Dermis blood vessel endothelial cell (primary cell): ENCODE measurements around the gene SLC41A1. TPM values are rescaled to one million over a fixed set of nuclear protein-coding genes. Genes with fewer than 3 reads are reported as not detected.
"Not testable (repeated sequence)": the region's sequence is repeated elsewhere in the genome, so short reads cannot be mapped to it uniquely, and the experiment has no call there.

Experiments
- DNase-seq: peaks from one replicate; pipeline ENCODE4 v3.0.0; 2010
- total RNA-seq: library from RNA; depleted of rRNA; stranded (reverse); fragments of >200 nt; gene quantifications from 2 replicates; pipeline ENCODE4 v1.2.3, GENCODE V29; 2014

The SLC41A1 gene
- 22.8 and 30.7 TPM in 2 replicates for total RNA-seq

- peak; percentile 95 for DNase-seq
Observed at GRCh38 chr1:205812878-205813754, at the start of gene SLC41A1. TSS of gene SLC41A1 (minus strand) at chr1:205813198. CDS start at chr1:205810441, 2,757 bp downstream.

DNA sequence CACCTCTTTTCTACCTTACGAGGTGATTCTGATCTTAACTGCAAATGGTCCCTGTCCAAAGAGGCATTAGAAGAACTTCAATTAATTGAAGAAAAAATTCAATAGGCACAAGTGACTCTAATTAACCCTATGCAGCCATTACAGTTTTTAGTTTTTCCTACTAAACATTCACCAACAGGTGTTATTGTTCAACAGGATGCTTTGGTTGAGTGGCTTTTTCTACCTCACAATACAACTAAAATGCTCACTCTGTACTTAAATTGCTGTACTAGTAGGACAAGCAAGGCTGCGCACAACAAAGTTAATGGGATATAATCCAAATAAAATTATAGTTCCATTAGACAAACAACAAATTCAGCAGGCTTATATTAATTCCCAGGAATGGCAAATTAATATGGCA, 48.5 kb upstream of the SLC41A1 start:
- DNase-seq: no peak

DNA sequence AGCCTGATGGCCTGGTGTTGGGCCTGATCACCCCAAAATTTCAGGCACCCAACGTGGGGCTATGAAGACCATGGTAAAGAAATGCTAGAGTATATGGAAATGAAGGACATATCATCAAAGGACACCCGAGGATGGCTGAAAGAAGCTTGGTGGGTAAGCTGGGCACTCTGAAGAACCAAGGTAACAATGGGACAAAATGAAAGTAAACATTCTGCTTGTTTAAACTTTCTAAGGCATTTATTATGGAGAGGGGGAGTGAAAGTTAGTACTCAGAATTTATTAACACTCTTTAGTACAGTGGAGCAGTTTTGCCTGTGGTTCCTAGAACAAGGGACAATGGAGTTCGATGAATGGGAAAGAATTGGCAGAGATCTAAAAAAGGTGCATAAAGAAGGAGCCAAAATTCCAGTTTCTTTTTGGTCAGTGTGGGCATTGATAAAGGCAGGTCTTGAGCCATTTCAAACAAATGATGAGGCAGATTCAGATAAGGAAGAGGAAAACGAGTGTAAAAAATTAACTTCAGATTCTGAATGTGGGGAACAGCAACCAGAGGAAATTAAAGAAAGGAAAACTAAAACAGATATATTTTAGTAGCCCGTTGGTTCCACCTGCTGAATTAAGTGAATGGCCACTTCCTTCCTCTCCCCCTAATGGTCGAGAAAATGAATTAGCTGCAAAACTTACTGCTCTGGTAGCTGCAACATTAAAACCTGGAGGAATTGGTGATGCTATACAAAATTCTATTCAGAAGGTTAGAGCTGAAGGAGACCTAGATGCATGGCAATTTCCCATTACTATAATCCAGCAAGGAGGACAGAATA, 45.4 kb upstream of the SLC41A1 start:
- peak; percentile 5 for DNase-seq

DNA sequence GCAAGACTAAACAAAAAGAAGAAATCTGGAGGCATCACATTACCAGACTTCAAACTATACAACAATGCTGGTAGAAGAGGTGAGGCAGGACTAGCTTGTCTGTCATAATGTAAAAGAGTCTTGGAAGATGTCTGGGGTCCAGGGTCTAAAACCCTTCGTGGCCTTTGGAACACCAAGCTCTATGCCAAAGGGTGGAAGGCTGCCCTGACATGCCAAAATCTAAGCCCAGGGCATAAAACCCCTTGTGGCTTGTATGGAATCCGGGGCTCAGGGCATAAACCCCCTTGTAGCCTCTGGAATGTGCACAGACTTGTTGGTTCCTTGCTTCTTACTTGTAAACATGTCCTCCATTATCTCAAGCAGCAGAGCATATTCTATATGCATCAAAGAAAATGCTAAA, 44.5 kb upstream of the SLC41A1 start:
- not testable (repeated sequence) for DNase-seq

GRCh38 chr1:205856433-205856832, 43.4 kb upstream of the SLC41A1 start:
- DNase-seq: no peak

DNA sequence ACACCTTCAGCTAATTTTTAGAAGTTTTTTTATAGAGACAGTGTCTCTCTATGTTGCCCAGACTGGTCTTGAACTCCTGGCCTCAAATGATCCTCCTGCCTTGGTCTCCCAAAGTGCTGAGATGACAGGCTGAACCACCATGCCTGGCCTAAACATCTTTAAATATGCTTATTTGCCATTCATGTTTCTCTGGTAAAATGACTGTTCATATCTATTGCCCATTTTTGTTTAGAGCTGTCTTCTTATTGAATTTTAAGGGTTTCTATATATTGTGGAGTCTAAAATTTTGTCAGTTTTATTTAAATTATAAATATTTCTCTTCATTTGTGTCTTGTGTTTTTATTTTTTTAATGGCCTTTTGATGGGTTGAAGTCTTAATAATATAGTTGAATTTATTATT, 40.0 kb upstream of the SLC41A1 start:
- DNase-seq: no peak

- DNase-seq: no peak
Observed at GRCh38 chr1:205851993-205852392, 39.0 kb upstream of the SLC41A1 start.

DNA sequence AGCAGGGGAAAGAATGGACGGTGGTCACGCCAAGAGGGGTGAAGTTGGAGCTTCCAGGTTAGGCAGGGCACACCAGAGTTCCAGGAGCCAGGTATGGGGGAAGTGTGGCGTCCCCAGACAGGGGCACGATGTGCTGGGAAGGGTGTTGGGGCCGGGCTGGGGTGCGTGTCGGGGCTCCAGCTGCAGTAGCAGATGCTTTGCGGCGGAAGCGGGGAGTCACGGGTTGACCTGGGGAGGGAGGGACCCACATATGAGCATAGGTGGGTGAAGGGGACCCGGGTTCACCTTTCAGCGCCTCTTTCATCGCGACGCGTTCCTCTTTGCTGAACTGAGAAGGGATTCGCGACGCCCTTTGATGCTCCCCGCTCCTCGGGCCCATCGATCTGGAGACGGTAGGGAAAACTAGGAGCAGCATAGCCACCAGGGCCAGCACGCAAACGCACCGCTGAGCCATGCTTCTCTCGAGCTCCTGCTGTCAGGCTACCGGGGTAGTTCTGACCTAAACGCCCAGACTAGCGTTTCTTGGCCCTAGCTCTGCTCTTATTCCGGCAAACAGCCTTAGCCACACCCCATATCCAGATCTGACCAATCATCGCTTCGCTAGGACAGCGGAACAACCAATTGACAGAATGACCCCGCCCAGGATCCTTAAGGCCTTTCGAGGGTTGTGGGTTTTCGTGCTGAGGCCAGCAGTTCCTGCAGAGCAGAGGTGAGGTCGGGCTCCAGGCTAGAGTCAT, 36.8 kb upstream of the SLC41A1 start, which contains the start of gene PM20D1:
Gene PM20D1, minus strand, starts transcription at position 514 of the 737 bp plus-strand sequence. Its CDS starts 60 bp downstream, at position 454.
- peak; percentile 94 for DNase-seq

DNA sequence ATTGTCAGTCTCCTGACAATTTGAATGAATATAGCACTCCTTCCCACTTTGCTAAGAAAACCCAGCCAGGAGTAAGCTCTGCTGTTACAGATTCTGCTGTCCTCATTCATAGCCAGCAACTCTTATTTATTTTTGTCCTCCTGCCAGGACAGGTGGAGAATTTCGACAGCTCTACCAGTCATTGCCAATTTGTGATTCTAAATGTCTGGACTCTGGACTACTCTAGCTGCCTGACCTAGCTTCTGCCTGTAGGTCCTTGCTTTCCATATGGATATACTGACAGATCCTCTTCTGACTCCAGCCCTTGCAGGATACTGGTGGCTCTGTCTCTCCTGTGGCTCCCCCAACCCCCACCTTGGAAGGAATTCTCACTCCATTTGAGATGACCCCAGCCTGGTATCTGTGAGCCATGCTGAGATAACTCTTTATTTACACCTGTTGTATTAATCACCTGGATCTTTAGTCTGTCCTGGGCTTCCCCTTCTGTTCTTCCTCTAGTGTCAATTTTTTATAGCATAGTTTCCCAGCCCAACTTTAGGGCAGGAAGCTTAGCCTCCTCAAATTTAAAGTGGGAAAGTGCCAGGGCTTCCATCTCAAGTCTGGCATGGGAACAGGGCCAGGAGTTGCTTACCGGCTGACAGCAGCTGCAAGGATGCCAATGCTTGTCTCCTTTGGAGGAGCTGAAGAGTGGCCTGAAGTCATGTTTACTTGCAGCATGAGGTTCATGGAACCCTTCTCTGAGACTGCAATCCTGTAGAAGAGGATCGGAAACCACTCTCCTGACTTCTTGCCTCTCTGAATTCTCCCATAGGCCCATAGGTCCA, 30.2 kb upstream of the SLC41A1 start:
- no peak for DNase-seq

- DNase-seq: no peak
Observed at GRCh38 chr1:205842229-205842628, 29.2 kb upstream of the SLC41A1 start.

DNA sequence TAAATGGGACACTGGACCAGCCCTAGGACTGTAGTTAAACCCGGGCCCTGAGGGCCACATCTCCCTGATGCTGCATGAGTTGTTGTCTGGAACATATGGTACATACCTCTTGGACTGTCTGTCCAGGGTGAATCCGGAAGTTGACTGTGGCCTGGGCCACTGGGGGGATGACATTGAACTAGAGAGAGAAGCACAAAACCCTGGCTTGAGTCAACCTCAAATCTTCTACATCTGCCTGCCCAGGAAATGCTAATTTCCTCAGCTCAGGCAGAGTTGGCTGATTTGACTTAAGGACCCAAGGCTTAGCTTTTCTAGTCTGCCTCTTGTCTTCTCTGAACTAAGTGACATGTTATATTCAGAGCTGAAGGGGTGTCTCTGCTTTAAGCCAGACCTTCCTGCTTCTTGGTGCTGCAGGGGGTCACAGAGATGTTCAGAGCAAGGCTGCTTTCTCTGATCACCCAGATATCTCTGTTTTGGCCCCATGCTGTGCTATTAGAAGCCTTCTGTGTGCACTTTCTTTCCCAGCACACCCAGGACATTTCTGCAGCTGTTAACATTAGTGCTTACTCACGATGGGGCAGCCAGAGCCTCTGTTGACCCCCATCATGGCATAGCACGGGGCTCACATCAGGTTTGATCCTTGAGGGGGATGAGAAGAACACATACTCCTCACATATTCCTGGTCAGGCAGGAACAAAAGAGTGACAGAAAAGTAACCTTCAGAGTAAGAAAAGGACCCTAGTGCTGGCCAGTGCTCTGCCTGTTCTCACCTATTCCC, 27.3 kb upstream of the SLC41A1 start:
- peak; percentile 8 for DNase-seq

GRCh38 chr1:205837382-205837970, 24.5 kb upstream of the SLC41A1 start:
- DNase-seq: no peak

- no peak for DNase-seq
Observed at GRCh38 chr1:205834751-205835150, 21.8 kb upstream of the SLC41A1 start.

DNA sequence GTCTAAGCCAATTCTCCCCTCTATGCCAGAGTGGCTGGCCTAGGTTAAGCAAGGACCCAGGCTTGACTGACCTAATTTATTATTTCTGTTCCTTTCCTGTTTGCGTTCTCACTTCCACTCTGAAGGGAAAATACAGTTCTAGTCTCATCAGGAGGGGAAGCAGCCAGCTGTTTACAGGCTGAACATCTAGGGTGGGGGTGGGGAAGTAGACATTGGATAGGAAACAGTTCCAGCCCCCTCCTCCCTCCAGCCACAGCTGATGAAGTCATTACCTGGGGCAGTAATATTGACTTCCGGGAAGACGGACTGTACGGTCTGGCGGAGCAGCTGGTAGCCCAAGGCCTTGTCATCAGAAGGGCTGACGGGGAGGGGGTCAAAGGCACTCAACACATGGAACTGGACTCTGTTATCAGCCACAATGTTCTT, 19.3 kb upstream of the SLC41A1 start:
- peak; percentile 45 for DNase-seq

GRCh38 chr1:205827623-205828022, 14.6 kb upstream of the SLC41A1 start:
- DNase-seq: no peak

DNA sequence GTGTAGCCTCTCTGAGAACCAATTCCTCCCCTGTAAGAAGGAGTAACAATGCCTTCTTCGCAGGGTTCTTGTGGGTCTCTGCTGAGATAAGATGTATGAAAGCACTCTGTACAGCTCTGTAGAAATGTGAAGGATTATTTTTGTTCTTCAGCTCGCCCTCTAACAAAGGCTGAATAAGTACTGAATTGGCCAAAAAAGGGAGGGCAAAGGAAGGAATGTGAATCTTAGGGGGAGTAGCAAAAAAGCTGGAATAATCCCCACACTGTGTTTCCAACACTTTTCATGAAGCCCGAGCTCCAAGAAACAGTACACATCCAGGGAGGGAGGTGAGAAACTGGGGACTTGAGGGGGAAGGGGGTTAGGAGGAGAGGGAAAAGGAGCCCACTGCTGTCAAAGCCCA, 14.0 kb upstream of the SLC41A1 start:
- DNase-seq: no peak

DNA sequence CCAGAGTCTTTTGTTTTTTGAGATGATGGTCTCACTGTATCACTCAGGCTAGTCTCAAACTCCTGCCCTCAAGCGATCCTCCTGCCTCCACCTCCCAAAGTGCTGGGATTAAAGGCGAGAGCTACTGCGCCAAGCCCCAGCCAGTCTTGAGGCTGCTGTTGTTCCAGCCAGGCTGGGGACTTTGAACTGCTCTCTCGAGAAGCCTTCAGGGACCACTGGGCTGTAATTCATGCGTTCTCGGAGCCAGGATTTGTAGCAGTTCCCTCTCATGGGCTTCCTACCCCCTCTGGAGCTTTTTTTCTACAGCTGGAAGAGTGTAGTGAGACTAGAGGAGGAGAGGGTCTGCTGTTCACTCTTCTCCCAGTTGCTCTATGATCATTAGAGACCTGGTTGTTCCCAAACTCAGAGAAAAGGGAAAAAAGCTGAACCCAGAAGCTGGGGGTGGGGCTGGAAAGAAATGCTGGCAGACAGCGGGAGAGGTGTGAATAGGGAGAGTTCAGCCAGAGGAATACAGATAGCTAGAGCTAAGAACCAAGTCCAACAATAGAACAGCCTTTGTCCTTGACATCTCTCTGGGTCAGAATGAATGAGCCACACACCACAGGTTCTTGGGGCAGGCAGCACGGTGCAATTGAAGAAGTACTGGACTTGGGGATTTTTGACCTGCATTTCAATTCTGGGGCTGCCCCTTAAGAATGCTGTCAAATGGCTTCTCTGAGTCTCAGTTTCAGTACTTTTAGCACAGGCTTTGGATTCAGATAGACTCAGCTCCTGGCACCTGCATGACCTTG, 13.2 kb upstream of the SLC41A1 start:
- DNase-seq: no peak

- DNase-seq: no peak
Observed at GRCh38 chr1:205824180-205824579, 11.2 kb upstream of the SLC41A1 start.

DNA sequence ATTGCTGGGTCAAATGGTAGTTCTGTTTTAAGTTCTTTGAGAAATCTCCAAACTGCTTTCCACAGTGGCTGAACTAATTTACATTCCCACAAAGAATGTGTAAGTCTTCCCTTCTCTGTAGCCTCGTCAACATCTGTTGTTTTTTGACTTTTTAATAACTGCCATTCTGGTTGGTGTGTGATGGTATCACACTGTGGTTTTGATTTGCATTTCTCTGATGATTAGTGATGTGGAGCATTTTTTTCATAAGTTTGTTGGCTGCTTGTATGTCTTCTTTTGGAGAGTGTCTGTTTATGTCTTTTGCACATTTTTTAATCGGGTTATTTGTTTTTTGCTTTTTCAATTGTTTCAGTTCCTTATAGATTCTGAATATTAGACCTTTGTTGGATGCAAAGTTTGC, 10.3 kb upstream of the SLC41A1 start:
- DNase-seq: not testable (repeated sequence)

DNA sequence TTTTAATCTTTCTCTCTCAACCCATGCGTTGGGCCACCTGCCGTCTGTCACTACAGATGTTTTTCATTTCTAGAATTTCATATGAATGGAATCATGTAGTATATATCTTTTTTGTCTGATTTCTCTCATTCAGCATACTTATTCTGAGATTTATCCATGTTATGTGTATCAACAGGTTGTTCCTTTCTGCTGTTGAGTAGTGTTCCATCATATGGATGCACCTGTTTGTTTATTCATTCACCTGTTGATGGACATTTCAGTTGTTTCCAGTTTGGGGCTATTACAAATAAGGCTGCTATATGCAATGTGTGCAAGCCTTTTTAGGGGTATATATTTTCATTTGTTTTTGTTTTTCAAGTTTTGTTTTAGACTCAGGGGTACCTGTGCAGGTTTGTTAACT, 9.4 kb upstream of the SLC41A1 start:
- DNase-seq: no peak
